ENCODE measurements around the gene ADAMTS6.
A peak's percentile ranks its signal among the peaks of the same experiment; 100 is the strongest.
"Not testable (repeated sequence)": the region's sequence is repeated elsewhere in the genome, so short reads cannot be mapped to it uniquely, and the experiment has no call there.

Gene ADAMTS6

GRCh38 chr5:65481635-65482295, at the start of gene ADAMTS6:
ADAMTS6 (minus strand) TSS chr5:65481920; CDS start chr5:65473673, 8,247 bp downstream.
- peak; percentile 90 for DNase-seq

- no peak for DNase-seq
Measured at GRCh38 chr5:65530904-65531303, 49.2 kb upstream of the ADAMTS6 start.

- DNase-seq, result no peak
Measured at GRCh38 chr5:65525726-65526125, 44.0 kb upstream of the ADAMTS6 start.

GRCh38 chr5:65512170-65512937, 30.6 kb upstream of the ADAMTS6 start:
- peak; percentile 0 for DNase-seq

GRCh38 chr5:65508978-65509377, 27.3 kb upstream of the ADAMTS6 start:
- no peak for DNase-seq

- no peak for DNase-seq
Measured at GRCh38 chr5:65506961-65507360, 25.2 kb upstream of the ADAMTS6 start.

GRCh38 chr5:65489119-65489518, 7.4 kb upstream of the ADAMTS6 start:
- no peak for DNase-seq

- DNase-seq, result not testable (repeated sequence)
Measured at GRCh38 chr5:65488038-65488687, 6.4 kb upstream of the ADAMTS6 start.

GRCh38 chr5:65486803-65487202, 5.1 kb upstream of the ADAMTS6 start:
- not testable (repeated sequence) for DNase-seq

- no peak for DNase-seq
Measured at GRCh38 chr5:65485405-65485804, 3.7 kb upstream of the ADAMTS6 start.

- peak; percentile 60 for DNase-seq
Measured at GRCh38 chr5:65483546-65484346, 2.0 kb upstream of the ADAMTS6 start.

- DNase-seq, result peak; percentile 56
Measured at GRCh38 chr5:65482736-65483545, 1.2 kb upstream of the ADAMTS6 start.

GRCh38 chr5:65482296-65482735, 596 bp upstream of the ADAMTS6 start:
- DNase-seq, result peak; percentile 28

- DNase-seq, result peak; percentile 17
Measured at GRCh38 chr5:65481171-65481581, 544 bp downstream of the ADAMTS6 start.

- peak; percentile 52 for DNase-seq
Measured at GRCh38 chr5:65480306-65480865, 1.3 kb downstream of the ADAMTS6 start.

- no peak for DNase-seq
Measured at GRCh38 chr5:65479527-65479926, 2.2 kb downstream of the ADAMTS6 start.

- DNase-seq, result no peak
Measured at GRCh38 chr5:65478336-65478735, 3.4 kb downstream of the ADAMTS6 start.

- no peak for DNase-seq
Measured at GRCh38 chr5:65475895-65476294, 5.8 kb downstream of the ADAMTS6 start.

- no peak for DNase-seq
Measured at GRCh38 chr5:65475336-65475735, 6.4 kb downstream of the ADAMTS6 start.

- no peak for DNase-seq
Measured at GRCh38 chr5:65474130-65474711, 7.5 kb downstream of the ADAMTS6 start.

- DNase-seq, result no peak
Measured at GRCh38 chr5:65468633-65469032, 13.1 kb downstream of the ADAMTS6 start.
